ENCODE results near the gene PRUNE2.

PRUNE2 gene

GRCh38 chr9:76827296-76828080 is 78.4 kb downstream of the PRUNE2 start:
- no peak for DNase-seq (ENCODE audit: low read depth)
- no peak for TF ChIP-seq CTCF (IDR thresholded peaks at IDR 0.05; ENCODE audit: low read depth, low read length, missing control alignments)
- no peak overlapping the region for H3K4me3 ChIP-seq (ENCODE audit: low read depth, low read length)

DNA sequence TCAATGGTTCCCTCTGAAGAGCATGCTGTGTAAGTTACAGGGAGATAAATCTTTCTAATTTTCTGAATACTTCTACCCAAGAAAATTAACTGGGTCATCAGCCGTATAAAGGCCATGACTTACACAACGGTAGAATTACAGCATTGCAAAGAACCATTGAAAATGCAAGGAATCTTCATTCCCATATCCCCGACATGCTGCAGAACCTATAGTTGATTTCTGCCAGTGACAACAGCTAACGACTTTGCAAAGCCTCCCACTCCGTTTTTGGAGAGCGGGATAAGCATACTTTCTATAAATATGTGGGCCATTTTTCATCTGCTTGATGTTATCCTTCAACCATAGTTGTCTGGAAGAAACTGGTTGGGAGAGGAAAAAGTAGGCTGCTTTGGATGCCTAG is 85.5 kb downstream of the PRUNE2 start:
- no peak overlapping the region for H3K4me3 ChIP-seq (ENCODE audit: low read depth, low read length)
- TF ChIP-seq CTCF (IDR thresholded peaks at IDR 0.05; ENCODE audit: low read depth, low read length, missing control alignments) = no peak

DNA sequence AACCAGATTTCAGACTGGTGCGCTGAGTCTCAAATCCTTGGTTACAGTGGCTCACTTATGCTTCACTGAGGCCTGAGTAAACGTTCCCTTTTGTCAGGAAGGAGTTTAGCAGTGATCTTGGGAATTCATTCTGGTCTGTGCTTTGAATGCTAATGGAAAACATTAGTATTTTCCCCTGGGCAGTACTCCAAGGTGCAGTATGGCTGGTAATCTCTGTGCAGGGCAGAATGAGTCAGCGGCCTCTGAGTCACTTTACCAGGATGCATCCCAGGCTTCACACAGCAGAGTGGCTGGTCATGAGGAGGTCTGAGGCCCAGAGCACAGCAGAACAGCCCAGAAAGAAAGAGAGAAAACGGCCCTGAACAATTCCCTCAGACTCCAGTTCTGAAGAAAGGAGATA is 87.6 kb downstream of the PRUNE2 start:
- no peak overlapping the region for H3K4me3 ChIP-seq (ENCODE audit: low read depth, low read length)
- DNase-seq (ENCODE audit: low read depth) = no peak
- TF ChIP-seq CTCF (IDR thresholded peaks at IDR 0.05; ENCODE audit: low read depth, low read length, missing control alignments) = no peak

More for the DNA sequence above, 85.5 kb downstream of the PRUNE2 start:
- no peak for DNase-seq (ENCODE audit: low read depth)

DNA sequence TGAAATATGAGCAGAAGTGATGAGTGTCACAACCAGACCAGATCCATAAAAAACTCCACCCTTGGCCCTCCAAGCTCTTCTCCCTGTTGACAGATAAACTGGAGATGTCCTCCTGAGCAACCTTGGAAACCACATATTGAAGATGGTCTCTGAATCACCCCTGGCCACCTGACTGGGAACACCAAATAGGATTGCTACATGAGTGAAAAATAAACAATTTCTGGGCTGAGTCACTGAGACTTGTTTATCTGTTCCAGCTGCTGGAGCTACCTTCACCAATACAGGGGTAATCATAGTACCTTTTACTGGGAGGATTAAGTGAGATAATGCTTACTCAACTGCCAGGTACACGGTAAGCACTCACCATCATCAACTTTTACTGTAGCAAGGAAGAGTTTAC is 88.4 kb downstream of the PRUNE2 start:
- no peak overlapping the region for H3K4me3 ChIP-seq (ENCODE audit: low read depth, low read length)
- DNase-seq (ENCODE audit: low read depth) = no peak
- no peak for TF ChIP-seq CTCF (IDR thresholded peaks at IDR 0.05; ENCODE audit: low read depth, low read length, missing control alignments)

DNA sequence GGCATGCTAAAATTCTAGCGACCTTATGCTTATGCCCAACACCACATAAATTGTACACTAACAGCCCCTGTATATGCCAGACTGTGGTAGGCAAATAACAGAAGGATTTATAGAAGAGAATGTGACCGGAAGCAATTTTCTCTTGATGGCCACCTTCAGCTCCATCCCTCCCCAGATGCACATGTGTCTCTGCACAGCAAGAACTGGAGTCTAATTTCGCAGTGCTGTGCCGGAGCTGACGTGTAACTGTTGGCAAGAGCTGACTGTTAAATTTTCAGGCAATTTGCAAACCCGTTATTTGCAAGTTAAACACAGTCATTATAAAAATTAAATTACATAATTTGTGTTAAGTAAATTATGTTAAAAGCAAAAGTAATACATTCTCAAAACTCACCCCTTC is 93.3 kb downstream of the PRUNE2 start:
- no peak for TF ChIP-seq CTCF (IDR thresholded peaks at IDR 0.05; ENCODE audit: low read depth, low read length, missing control alignments)
- H3K4me3 ChIP-seq (ENCODE audit: low read depth, low read length) = no peak overlapping the region
- DNase-seq (ENCODE audit: low read depth) = no peak

DNA sequence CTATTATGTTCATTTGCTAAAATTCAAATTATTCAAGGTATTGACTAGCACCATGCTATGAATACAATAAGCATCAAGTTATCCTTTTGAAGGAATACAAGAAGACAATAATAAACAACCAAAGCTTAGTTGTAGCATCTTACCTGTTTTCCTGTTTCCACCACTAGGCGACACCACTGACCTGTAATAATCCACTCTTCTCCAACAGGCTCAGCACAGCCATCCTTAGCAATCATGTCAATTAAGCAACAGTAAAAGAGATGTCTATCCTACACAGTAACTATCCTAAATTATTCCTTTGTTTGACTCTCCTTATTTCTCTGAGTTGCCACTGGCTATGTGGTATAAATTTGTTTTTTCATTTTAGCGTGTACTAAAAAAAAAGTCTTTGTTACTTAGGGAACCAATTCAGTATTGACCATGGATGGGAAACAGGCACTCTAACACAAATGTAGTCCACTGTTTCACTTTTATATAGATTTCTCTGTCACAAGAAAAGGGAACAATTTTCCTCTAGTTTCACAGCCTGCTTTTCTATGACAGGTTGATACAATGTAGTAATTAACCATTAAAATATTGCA is 95.4 kb downstream of the PRUNE2 start:
- no peak overlapping the region for H3K4me3 ChIP-seq (ENCODE audit: low read depth, low read length)
- DNase-seq (ENCODE audit: low read depth) = peak; percentile 22
- peak; percentile 87 for TF ChIP-seq CTCF (IDR thresholded peaks at IDR 0.05; ENCODE audit: low read depth, low read length, missing control alignments)

GRCh38 chr9:76808636-76809035 is 97.3 kb downstream of the PRUNE2 start:
- H3K4me3 ChIP-seq (ENCODE audit: low read depth, low read length) = no peak overlapping the region
- TF ChIP-seq CTCF (IDR thresholded peaks at IDR 0.05; ENCODE audit: low read depth, low read length, missing control alignments) = no peak
- DNase-seq (ENCODE audit: low read depth) = no peak

Measured in GM12864 (cell line).